Astrocyte (in vitro differentiated cells and primary cell): ENCODE results near the gene PRKD1. TPM values are rescaled to one million over a fixed set of nuclear protein-coding genes. Genes with fewer than 3 reads are reported as not detected.
A peak's percentile ranks its signal among the peaks of the same experiment; 100 is the strongest.

Experiments
- DNase-seq: peaks from one replicate; pipeline ENCODE4 v3.0.0-alpha.2; 2010; ENCODE audit warnings: low read depth
- FAIRE-seq: peaks from 2 replicates; lab custom pipeline; 2011; peaks lifted over from hg19 to GRCh38; lab: Jason Lieb, UNC
- H2AFZ ChIP-seq: 2 replicates; pipeline ENCODE4 v1.6.0; 2012; ENCODE audit warnings: low read depth, low read length, inconsistent platforms
- H3K27ac ChIP-seq: 2 replicates; pipeline ENCODE4 v1.5.1; 2011; ENCODE audit warnings: low read depth, low read length, inconsistent platforms
- H3K27me3 ChIP-seq: 2 replicates; pipeline ENCODE4 v1.6.0; 2011; ENCODE audit warnings: low read length, inconsistent platforms; ENCODE audit not compliant: insufficient read depth
- H3K36me3 ChIP-seq: 2 replicates; pipeline ENCODE4 v1.5.1; 2011; ENCODE audit warnings: low read length, inconsistent platforms; ENCODE audit not compliant: insufficient read depth
- H3K4me1 ChIP-seq: 2 replicates; pipeline ENCODE4 v1.5.1; 2011; ENCODE audit warnings: low read length, inconsistent platforms; ENCODE audit not compliant: insufficient read depth
- H3K4me2 ChIP-seq: 2 replicates; pipeline ENCODE4 v1.6.0; 2012; ENCODE audit warnings: low read length, inconsistent platforms
- H3K4me3 ChIP-seq: 2 replicates; pipeline ENCODE4 v1.5.1; 2011; ENCODE audit warnings: low read depth, mild to moderate bottlenecking, low read length, inconsistent platforms; ENCODE audit not compliant: insufficient read depth
- H3K79me2 ChIP-seq: 2 replicates; pipeline ENCODE4 v1.6.0; 2012; ENCODE audit warnings: mild to moderate bottlenecking, low read length, inconsistent platforms; ENCODE audit not compliant: insufficient read depth
- H3K9ac ChIP-seq: 2 replicates; pipeline ENCODE4 v1.6.0; 2012; ENCODE audit warnings: mild to moderate bottlenecking, low read length, inconsistent platforms
- H3K9me3 ChIP-seq: 2 replicates; pipeline ENCODE4 v1.5.1; 2012; ENCODE audit warnings: low read depth, mild to moderate bottlenecking, low read length, inconsistent platforms; ENCODE audit not compliant: insufficient read depth
- H4K20me1 ChIP-seq: 2 replicates; pipeline ENCODE4 v1.6.0; 2012; ENCODE audit warnings: low read length, inconsistent platforms; ENCODE audit not compliant: insufficient read depth
- H3K27ac Mint-ChIP-seq: one replicate; pipeline ENCODE4 v1.8.0; 2021; ENCODE audit warnings: mild to moderate bottlenecking, mixed read lengths; ENCODE audit not compliant: unreplicated experiment
- H3K27me3 Mint-ChIP-seq: one replicate; pipeline ENCODE4 v1.8.0; 2021; ENCODE audit warnings: low read depth, mixed read lengths; ENCODE audit not compliant: unreplicated experiment
- H3K36me3 Mint-ChIP-seq: one replicate; pipeline ENCODE4 v1.8.0; 2021; ENCODE audit warnings: low read depth, mixed read lengths; ENCODE audit not compliant: unreplicated experiment
- H3K4me1 Mint-ChIP-seq: one replicate; pipeline ENCODE4 v1.8.0; 2021; ENCODE audit warnings: low read depth, mixed read lengths; ENCODE audit not compliant: unreplicated experiment
- H3K4me3 Mint-ChIP-seq: one replicate; pipeline ENCODE4 v1.8.0; 2021; ENCODE audit warnings: mild to moderate bottlenecking, moderate library complexity, mixed read lengths; ENCODE audit not compliant: unreplicated experiment
- H3K9me3 Mint-ChIP-seq: one replicate; pipeline ENCODE4 v1.8.0; 2021; ENCODE audit warnings: mild to moderate bottlenecking, mixed read lengths; ENCODE audit not compliant: unreplicated experiment
- CTCF ChIP-seq: IDR thresholded peaks from 2 replicates; pipeline ENCODE4 v1.5.1; 2011; ENCODE audit warnings: low read depth, mild to moderate bottlenecking, inconsistent platforms, low read length, moderate library complexity; ENCODE audit not compliant: insufficient read depth
- EZH2 ChIP-seq: IDR thresholded peaks from 2 replicates; pipeline ENCODE4 v1.6.1; 2012; ENCODE audit warnings: mild to moderate bottlenecking, low read length, inconsistent platforms; ENCODE audit not compliant: insufficient read depth
- total RNA-seq: library from RNA; stranded (reverse); gene quantifications from 2 replicates; pipeline ENCODE4 v1.2.1, GENCODE V29; 2021

The PRKD1 gene
- total RNA-seq, 1 donor from 2014 or later = 5.9 TPM

- Histone ChIP-seq H3K79me2 (peaks cover 27% of the 10 kb centered on the region), H3K4me2 (peak overlapping the region; percentile 100), H4K20me1 (peaks cover 22% of the 10 kb centered on the region), H3K27me3 (no peaks in the 10 kb centered on the region), H3K27ac (no peak overlapping the region), H3K9ac (peak overlapping the region; percentile 44), H2AFZ (peak overlapping the region; percentile 84), H3K36me3 (no peaks in the 10 kb centered on the region), H3K4me3 (peak overlapping the region; percentile 50), H3K4me1 (peaks cover 23% of the 10 kb centered on the region), H3K9me3 (no peaks in the 10 kb centered on the region)
- Mint-ChIP-seq H3K4me1 (peaks cover 28% of the 10 kb centered on the region), H3K27me3 (no peaks in the 10 kb centered on the region), H3K9me3 (no peaks in the 10 kb centered on the region), H3K36me3 (no peaks in the 10 kb centered on the region), H3K4me3 (peak overlapping the region; percentile 76), H3K27ac (no peak overlapping the region)
- no peak for FAIRE-seq
- DNase-seq = no peak
- no peak for TF ChIP-seq CTCF
- no peak for TF ChIP-seq EZH2
Measured at GRCh38 chr14:29928117-29928640, 532 bp upstream of the PRKD1 start.

- H3K4me3 Mint-ChIP-seq = peak overlapping the region; percentile 91
- DNase-seq (peak; percentile 35), FAIRE-seq (no peak)
- no peaks in the 10 kb centered on the region for H3K9me3 Mint-ChIP-seq
- H4K20me1 ChIP-seq = peaks cover 22% of the 10 kb centered on the region
- peak overlapping the region; percentile 92 for H3K4me3 ChIP-seq
- no peaks in the 10 kb centered on the region for H3K27me3 Mint-ChIP-seq
- TF ChIP-seq EZH2 = no peak
- TF ChIP-seq CTCF = no peak
- H3K36me3 Mint-ChIP-seq = no peaks in the 10 kb centered on the region
- peaks cover 23% of the 10 kb centered on the region for H3K4me1 ChIP-seq
- H3K9me3 ChIP-seq = no peaks in the 10 kb centered on the region
- no peaks in the 10 kb centered on the region for H3K36me3 ChIP-seq
- peaks cover 28% of the 10 kb centered on the region for H3K4me1 Mint-ChIP-seq
- peaks cover 31% of the 10 kb centered on the region for H3K79me2 ChIP-seq
- peak overlapping the region; percentile 36 for H3K27ac Mint-ChIP-seq
- peak overlapping the region; percentile 83 for H2AFZ ChIP-seq
- peak overlapping the region; percentile 100 for H3K4me2 ChIP-seq
- H3K27me3 ChIP-seq = no peaks in the 10 kb centered on the region
- peak overlapping the region; percentile 53 for H3K27ac ChIP-seq
- H3K9ac ChIP-seq = peak overlapping the region; percentile 84
Measured at GRCh38 chr14:29926701-29927375, 809 bp downstream of the PRKD1 start.

GRCh38 chr14:29926228-29926627 is 1.4 kb downstream of the PRKD1 start:
- H3K36me3 Mint-ChIP-seq = no peaks in the 10 kb centered on the region
- Histone ChIP-seq H3K9me3 (no peaks in the 10 kb centered on the region), H3K4me3 (peak overlapping the region; percentile 92), H3K79me2 (peaks cover 31% of the 10 kb centered on the region), H3K4me2 (peak overlapping the region; percentile 100), H3K4me1 (peaks cover 23% of the 10 kb centered on the region), H3K9ac (peak overlapping the region; percentile 84), H4K20me1 (peaks cover 22% of the 10 kb centered on the region), H2AFZ (peak overlapping the region; percentile 83), H3K27me3 (no peaks in the 10 kb centered on the region), H3K27ac (no peak overlapping the region), H3K36me3 (no peaks in the 10 kb centered on the region)
- peak overlapping the region; percentile 36 for H3K27ac Mint-ChIP-seq
- FAIRE-seq (no peak), DNase-seq (no peak)
- TF ChIP-seq EZH2 = no peak
- no peak for TF ChIP-seq CTCF
- H3K4me1 Mint-ChIP-seq = peaks cover 28% of the 10 kb centered on the region
- H3K4me3 Mint-ChIP-seq = peak overlapping the region; percentile 91
- H3K27me3 Mint-ChIP-seq = no peaks in the 10 kb centered on the region
- H3K9me3 Mint-ChIP-seq = no peaks in the 10 kb centered on the region
